Left lung (tissue), 10 donors: Measurements from ENCODE around the gene CLRN3. TPM values are rescaled to one million over a fixed set of nuclear protein-coding genes. Genes with fewer than 3 reads are reported as not detected.
A peak's percentile ranks its signal among the peaks of the same experiment; 100 is the strongest.

ENCODE experiments used
- ATAC-seq: fragments of 200-7000 bp; cut with Tn5 transposase; one replicate; pipeline ENCODE4 v1.9.1; 2020; ENCODE audit warnings: moderate library complexity
- DNase-seq, 4 donors: peaks; one replicate each; pipeline ENCODE4 v3.0.0-alpha.2; 2013 to 2020
- H3K27ac ChIP-seq, 2 donors: fragments of 200-600 bp; sonication (generic) in 1 of 2; one replicate each; pipeline versions ENCODE4 v1.5.0 to v1.8.0; 2020 to 2021
- H3K27me3 ChIP-seq, 2 donors: fragments of 200-600 bp; sonication (generic) in 1 of 2; one replicate each; pipeline versions ENCODE4 v1.5.0 to v1.8.0; 2020 to 2021
- H3K36me3 ChIP-seq, 2 donors: fragments of 200-600 bp; sonication (generic) in 1 of 2; one replicate each; pipeline versions ENCODE4 v1.5.0 to v1.8.0; 2020 to 2021
- H3K4me1 ChIP-seq, 2 donors: fragments of 200-600 bp; one replicate each; pipeline ENCODE4 v1.8.0; 2021
- H3K4me3 ChIP-seq, 2 donors: fragments of 200-600 bp; sonication (generic) in 1 of 2; one replicate each; pipeline versions ENCODE4 v1.5.0 to v1.8.0; 2020 to 2021; ENCODE audit warnings: mild to moderate bottlenecking in 1 of 2
- H3K9me3 ChIP-seq, 2 donors: fragments of 200-600 bp; sonication (generic) in 1 of 2; one replicate each; pipeline versions ENCODE4 v1.5.0 to v1.8.0; 2020 to 2021
- CTCF ChIP-seq, 2 donors: fragments of 200-600 bp; sonication (generic) in 1 of 2; IDR thresholded peaks; one replicate each; pipeline versions ENCODE4 v1.5.0 to v1.8.0; 2021; ENCODE audit warnings: antibody characterized with exemption in 2 of 2
- intact Hi-C, 2 donors: fragments of 100-400 bp; cut with DNase I; formaldehyde crosslinking; loops; one replicate each; pipeline versions ENCODE4 v1.11.2 to v1.14.2; 2022
- polyA plus RNA-seq, 6 donors: library from polyadenylated mRNA; unstranded; fragments of 120-200 nt; gene quantifications; one replicate each; pipeline ENCODE4 v1.2.1, GENCODE V29; 2013; ENCODE audit not compliant: insufficient read length in 6 of 6
- total RNA-seq, 2 donors: library from RNA; stranded (reverse); fragmentation: NEBNext Ultra II Directional; extraction: Animal tissue kit (Norgen Biotek cat#: 25700); gene quantifications; one replicate each; pipeline ENCODE4 v1.2.1, GENCODE V29; 2021
- donor health status: DM: no; HTN: yes; CAD: no.
- donor health status: DM: no; HTN: no; CAD: no.

CLRN3 gene
- total and polyA plus RNA-seq, 8 donors, result 0.13 to 0.27 TPM; not detected in 6

- DNase-seq, result no peak
- Histone ChIP-seq H3K4me3 (no peak overlapping the region), H3K36me3 (no peaks in the 10 kb centered on the region), H3K9me3 (no peaks in the 10 kb centered on the region), H3K4me1 (peaks cover 3 to 20% of the 10 kb centered on the region in 2 donors), H3K27ac (no peak overlapping the region), H3K27me3 (no peaks in the 10 kb centered on the region)
- intact Hi-C loops, result no loop called here
- ATAC-seq, result no peak
- TF ChIP-seq CTCF (IDR thresholded peaks at IDR 0.05), result no peak
Observed at GRCh38 chr10:127890832-127891334, 1.9 kb downstream of the CLRN3 start.

GRCh38 chr10:127890216-127890615, 2.5 kb downstream of the CLRN3 start:
- no peaks in the 10 kb centered on the region for H3K9me3 ChIP-seq
- H3K4me1 ChIP-seq, result peaks cover 3 to 20% of the 10 kb centered on the region in 2 donors
- DNase-seq (no peak), ATAC-seq (no peak)
- no peaks in the 10 kb centered on the region for H3K36me3 ChIP-seq
- no peak for TF ChIP-seq CTCF (IDR thresholded peaks at IDR 0.05)
- H3K4me3 ChIP-seq, result no peak overlapping the region
- H3K27me3 ChIP-seq, result no peaks in the 10 kb centered on the region
- peak overlapping the region in 1 of 2 donors; percentile 49 for H3K27ac ChIP-seq
- intact Hi-C loops, result no loop called here

GRCh38 chr10:127889605-127890195, 3.0 kb downstream of the CLRN3 start:
- Histone ChIP-seq H3K27me3 (no peaks in the 10 kb centered on the region), H3K27ac (peak overlapping the region in 1 of 2 donors; percentile 49), H3K36me3 (no peaks in the 10 kb centered on the region), H3K9me3 (no peaks in the 10 kb centered on the region), H3K4me3 (no peak overlapping the region), H3K4me1 (peaks cover 3 to 20% of the 10 kb centered on the region in 2 donors)
- TF ChIP-seq CTCF (IDR thresholded peaks at IDR 0.05), result no peak
- ATAC-seq (peak; percentile 47), DNase-seq (no peak)
- intact Hi-C loops, result no loop called here

- Histone ChIP-seq H3K9me3 (no peaks in the 10 kb centered on the region), H3K27me3 (no peaks in the 10 kb centered on the region), H3K36me3 (no peaks in the 10 kb centered on the region), H3K4me3 (no peak overlapping the region), H3K27ac (peak overlapping the region in 1 of 2 donors; percentile 49), H3K4me1 (peaks cover 3 to 20% of the 10 kb centered on the region in 2 donors)
- DNase-seq, result no peak
- intact Hi-C loops, result no loop called here
- no peak for ATAC-seq
- no peak for TF ChIP-seq CTCF (IDR thresholded peaks at IDR 0.05)
Observed at GRCh38 chr10:127888521-127889312, 4.0 kb downstream of the CLRN3 start.
